Thyroid gland (tissue), 4 donors: ENCODE measurements around the gene DIS3L2.

Experiments used
- CTCF ChIP-seq, 6 experiments: fragments of 200-600 bp in 3 of 6; fragments of 450-650 bp in 3 of 6; sonication (generic) in 3 of 6; IDR thresholded peaks; one replicate each; pipeline ENCODE4 v1.5.1; 2016 to 2019; ENCODE audit warnings: antibody characterized with exemption in 6 of 6, mild to moderate bottlenecking in 2 of 6, inconsistent platforms in 1 of 6, moderate library complexity in 1 of 6
- POLR2A ChIP-seq, 2 donors: fragments of 450-650 bp; IDR thresholded peaks; one replicate each; pipeline ENCODE4 v1.6.1; 2017; ENCODE audit warnings: antibody characterized with exemption in 2 of 2, mild to moderate bottlenecking in 2 of 2, moderate library complexity in 1 of 2

- TF ChIP-seq CTCF (IDR thresholded peaks at IDR 0.05) (no peak), POLR2A (IDR thresholded peaks at IDR 0.05) (no peak)
Measured at GRCh38 chr2:231924889-231925275, 36.6 kb upstream of the DIS3L2 start.
